Choroid plexus epithelial cell (primary cell): ENCODE data around the gene PLEKHM3.

ENCODE experiments used
- DNase-seq: peaks from one replicate; pipeline ENCODE4 v3.0.0-alpha.2; 2010; ENCODE audit warnings: low read depth
- H3K4me3 ChIP-seq: 2 replicates; pipeline ENCODE4 v1.5.1; 2011; ENCODE audit warnings: low read depth, mild to moderate bottlenecking, control low read depth, low read length, moderate library complexity
- TF ChIP-seq, protein P1 (sequence below): conservative IDR thresholded peaks from 2 replicates; pipeline ENCODE4 v1.5.1; 2011; ENCODE audit warnings: low read depth, mild to moderate bottlenecking, control low read depth, inconsistent platforms, low read length, moderate library complexity

PLEKHM3 gene

DNA sequence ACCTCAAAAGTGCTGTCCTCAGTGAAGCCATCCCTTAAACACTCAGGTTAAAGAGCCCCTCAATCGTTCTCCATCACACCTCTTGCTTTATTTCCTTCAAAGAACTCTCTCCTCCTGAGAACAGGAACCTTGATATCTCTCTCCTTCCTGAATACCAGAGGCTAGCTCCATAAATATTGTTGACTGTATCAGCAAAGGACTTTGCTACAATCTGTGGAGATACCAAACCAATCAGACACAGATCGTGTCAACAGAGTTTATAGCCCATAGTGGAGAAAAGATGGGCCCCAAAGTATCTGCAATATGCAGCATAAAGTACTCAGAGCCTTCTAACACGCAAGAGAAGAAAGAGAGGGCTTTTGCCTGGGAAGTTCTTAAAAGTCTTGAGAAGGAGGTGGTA lies 36.4 kb downstream of the PLEKHM3 start:
- H3K4me3 ChIP-seq = no peak overlapping the region
- TF ChIP-seq, protein P1, sequence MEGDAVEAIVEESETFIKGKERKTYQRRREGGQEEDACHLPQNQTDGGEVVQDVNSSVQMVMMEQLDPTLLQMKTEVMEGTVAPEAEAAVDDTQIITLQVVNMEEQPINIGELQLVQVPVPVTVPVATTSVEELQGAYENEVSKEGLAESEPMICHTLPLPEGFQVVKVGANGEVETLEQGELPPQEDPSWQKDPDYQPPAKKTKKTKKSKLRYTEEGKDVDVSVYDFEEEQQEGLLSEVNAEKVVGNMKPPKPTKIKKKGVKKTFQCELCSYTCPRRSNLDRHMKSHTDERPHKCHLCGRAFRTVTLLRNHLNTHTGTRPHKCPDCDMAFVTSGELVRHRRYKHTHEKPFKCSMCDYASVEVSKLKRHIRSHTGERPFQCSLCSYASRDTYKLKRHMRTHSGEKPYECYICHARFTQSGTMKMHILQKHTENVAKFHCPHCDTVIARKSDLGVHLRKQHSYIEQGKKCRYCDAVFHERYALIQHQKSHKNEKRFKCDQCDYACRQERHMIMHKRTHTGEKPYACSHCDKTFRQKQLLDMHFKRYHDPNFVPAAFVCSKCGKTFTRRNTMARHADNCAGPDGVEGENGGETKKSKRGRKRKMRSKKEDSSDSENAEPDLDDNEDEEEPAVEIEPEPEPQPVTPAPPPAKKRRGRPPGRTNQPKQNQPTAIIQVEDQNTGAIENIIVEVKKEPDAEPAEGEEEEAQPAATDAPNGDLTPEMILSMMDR = no peak
- DNase-seq = no peak

DNA sequence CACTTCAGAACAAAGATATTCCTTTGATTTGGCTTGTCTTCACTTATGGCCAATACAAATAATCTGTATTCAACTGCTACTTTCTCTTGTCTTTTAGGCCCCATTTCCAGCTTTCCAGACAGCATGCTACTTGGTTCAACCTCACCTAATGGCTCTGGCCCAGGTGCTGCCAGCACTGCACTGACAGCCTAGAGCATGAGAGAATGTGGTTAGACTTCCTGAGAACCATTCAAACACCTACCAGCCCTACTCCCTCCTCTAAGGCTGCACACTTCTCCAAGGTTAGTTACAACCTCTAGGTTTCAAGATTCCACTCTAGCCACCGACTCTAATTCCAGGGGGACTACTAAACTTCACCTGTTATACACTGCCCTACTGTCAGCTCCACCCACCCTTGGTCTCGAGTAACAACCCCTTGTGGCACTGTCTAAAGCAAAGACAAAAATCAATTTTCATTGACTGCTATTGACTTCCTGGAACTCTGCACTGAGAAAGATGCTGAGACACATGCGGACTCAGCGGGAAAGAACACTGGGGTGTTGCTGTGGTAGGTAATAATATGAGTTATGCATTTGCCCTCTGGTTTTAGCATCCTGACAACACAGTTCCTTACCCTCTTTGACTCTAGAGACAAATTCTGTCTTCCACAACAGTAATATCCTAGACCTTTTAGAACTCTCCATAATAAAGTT lies 38.2 kb downstream of the PLEKHM3 start:
- DNase-seq = no peak
- no peak overlapping the region for H3K4me3 ChIP-seq
- TF ChIP-seq, protein P1 = no peak

DNA sequence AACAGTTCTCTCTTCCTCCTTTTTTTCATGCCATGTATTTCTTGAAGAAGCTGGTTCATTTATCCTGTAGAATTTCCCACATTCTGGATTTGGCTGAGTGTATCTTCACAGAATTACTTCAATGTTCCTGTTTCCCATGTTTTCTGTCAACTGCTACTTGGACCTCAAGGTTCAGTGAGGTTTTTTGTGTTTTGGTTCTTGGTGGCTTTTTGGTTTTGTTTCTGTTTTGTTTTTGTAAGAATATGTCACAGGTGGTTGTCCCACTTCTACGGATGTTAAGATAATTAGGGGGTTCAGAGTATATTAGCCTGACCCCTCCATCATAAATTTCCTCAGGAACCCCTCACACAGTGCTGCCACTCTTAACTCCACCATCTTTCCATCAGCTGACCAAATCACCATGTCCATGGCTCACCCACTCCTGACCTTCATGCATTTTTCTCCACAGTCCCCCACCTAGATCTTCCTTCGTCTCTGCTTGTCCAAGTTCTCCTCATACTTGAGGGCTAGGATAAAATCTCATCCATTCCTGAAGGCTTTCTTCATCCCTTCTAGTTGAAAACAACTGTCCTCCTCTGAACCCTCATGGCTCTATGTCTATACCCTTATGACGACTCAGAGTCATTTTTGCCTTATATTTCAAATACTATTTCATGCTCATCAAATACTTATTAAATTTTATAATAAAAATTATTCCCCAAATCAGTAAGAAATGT lies 40.4 kb downstream of the PLEKHM3 start:
- no peak for DNase-seq
- H3K4me3 ChIP-seq = no peak overlapping the region
- TF ChIP-seq, protein P1 = no peak

DNA sequence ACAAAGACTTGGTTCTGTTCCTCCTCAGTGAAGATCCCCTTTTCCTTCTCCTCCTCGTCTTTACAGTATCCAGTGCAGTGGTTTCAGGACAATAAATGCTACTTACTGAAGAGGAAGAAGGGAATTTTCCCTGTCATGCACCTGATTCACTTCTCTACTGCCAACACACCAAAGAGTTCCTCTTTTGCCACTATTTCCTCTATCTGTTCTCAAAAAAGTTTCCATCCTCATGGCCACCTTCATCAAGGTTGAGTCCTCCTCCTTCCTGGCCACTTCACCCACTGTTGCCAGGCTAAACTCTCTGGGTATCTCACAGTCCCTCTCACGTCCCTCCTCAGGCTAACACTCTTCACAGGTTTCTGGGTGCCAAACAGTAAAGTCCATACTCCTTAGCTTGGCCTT lies 41.7 kb downstream of the PLEKHM3 start:
- DNase-seq = no peak
- no peak overlapping the region for H3K4me3 ChIP-seq
- TF ChIP-seq, protein P1 = no peak

DNA sequence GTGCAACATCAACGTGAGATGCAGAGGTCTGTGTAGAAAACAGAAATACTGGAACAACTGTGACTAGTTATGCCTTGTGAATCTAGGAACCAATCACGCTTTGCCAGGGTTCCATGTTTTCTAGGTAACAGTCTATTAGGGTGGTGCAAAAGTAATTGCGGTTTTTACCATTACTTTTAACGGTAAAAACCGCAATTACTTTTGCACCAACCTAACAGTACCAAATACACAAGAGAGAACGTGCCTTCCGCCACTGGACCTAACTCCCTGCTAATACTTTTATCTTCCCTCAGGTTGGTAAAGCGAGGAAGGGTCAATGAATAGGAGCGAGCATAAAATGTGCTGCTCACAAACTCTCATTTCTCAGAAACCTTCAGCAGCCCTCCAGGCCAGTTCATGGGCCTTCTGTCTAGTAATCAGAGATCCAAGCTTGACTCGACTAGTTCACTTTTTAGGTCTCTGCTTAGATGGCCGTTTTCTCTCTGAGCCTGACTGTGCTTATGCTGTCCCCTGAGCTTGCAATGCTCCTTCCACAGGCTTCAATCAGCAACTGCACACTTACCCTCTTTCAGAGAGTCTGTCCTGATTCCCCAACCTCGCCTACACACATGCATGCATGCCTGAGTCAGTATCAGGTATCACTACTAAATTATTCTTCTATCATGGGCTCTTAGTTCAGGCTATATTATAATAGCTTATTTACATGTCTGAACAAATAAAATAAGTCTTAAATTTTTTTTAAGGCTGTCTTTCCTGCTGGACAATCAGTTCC lies 47.0 kb downstream of the PLEKHM3 start:
- TF ChIP-seq, protein P1 = no peak
- no peak overlapping the region for H3K4me3 ChIP-seq
- DNase-seq = no peak

DNA sequence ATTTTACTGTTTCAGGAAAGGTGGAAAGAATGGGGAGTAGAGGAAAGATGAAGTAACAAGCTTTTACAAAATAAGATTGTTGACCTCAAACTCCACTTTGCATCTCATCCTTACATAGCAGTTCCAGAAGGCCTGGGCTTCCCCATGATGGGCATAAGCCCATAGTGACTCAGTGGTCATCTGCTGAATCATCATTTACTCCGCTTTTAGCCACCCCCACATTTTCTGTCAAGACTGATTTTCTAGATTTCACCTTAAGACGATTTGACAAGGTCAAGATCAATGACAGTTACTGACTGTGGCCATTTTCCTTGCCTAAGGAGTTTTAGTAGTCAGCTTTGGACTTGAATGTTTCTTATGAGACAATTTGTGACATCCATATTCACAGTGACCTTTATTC lies 49.4 kb downstream of the PLEKHM3 start:
- no peak overlapping the region for H3K4me3 ChIP-seq
- DNase-seq = no peak
- TF ChIP-seq, protein P1 = no peak
